ENCODE results near the gene PTOV1. TPM values are rescaled to one million over a fixed set of nuclear protein-coding genes. Genes with fewer than 3 reads are reported as not detected.
A peak's percentile ranks its signal among the peaks of the same experiment; 100 is the strongest.

The PTOV1 gene
- total and polyA plus RNA-seq, 2 of the 13 experiments (the other 11 are each of a cell fraction or from before 2014, with no cell fraction given): 63.5 to 68.5 TPM

- TF ChIP-seq ZBTB44 (CRISPR knock-in tag; IDR thresholded peaks at IDR 0.05) (0 out of 2 replicates have a peak, but pooled peaks have one; percentile 16), ZZZ3 (CRISPR knock-in tag; IDR thresholded peaks at IDR 0.05; ENCODE audit: borderline replicate concordance) (0 out of 2 replicates have a peak, but pooled peaks have one; percentile 40), ARID4A (CRISPR knock-in tag; IDR thresholded peaks at IDR 0.05; ENCODE audit: borderline replicate concordance) (peak; percentile 76), RAD21 (CRISPR knock-in tag; IDR thresholded peaks at IDR 0.05) (no peak), ZNF589 (CRISPR knock-in tag; conservative IDR thresholded peaks at IDR 0.05) (0 out of 2 replicates have a peak, but pooled peaks have one; percentile 73), ZNF33B (CRISPR knock-in tag; IDR thresholded peaks at IDR 0.05) (no peak), ZNF614 (CRISPR knock-in tag; IDR thresholded peaks at IDR 0.05; ENCODE audit: borderline replicate concordance) (no peak), ZNF138 (CRISPR knock-in tag; IDR thresholded peaks at IDR 0.05; ENCODE audit: low read depth) (no peak), SP1 (IDR thresholded peaks at IDR 0.05) (no peak), SP1 (CRISPR knock-in tag; IDR thresholded peaks at IDR 0.05) (peak; percentile 88), ZNF784 (CRISPR knock-in tag; IDR thresholded peaks at IDR 0.05; ENCODE audit: borderline replicate concordance) (peak; percentile 70; the same call in 1 of the 2 replicates), AHDC1 (CRISPR knock-in tag; IDR thresholded peaks at IDR 0.05; ENCODE audit: borderline replicate concordance) (no peak), FOSL2 (CRISPR knock-in tag; IDR thresholded peaks at IDR 0.05) (peak; percentile 48; the same call in 1 of the 2 replicates), KAT7 (CRISPR knock-in tag; IDR thresholded peaks at IDR 0.05; ENCODE audit: borderline replicate concordance) (peak; percentile 42; the same call in 1 of the 2 replicates), ZKSCAN5 (CRISPR knock-in tag; IDR thresholded peaks at IDR 0.05) (0 out of 2 replicates have a peak, but pooled peaks have one; percentile 61), ZNF431 (CRISPR knock-in tag; IDR thresholded peaks at IDR 0.05; ENCODE audit: borderline replicate concordance, low read depth) (no peak), IRF2 (CRISPR knock-in tag; IDR thresholded peaks at IDR 0.05) (peak; percentile 85)
Measured at GRCh38 chr19:49876422-49877019, 25.6 kb downstream of the PTOV1 start (continued).

Data from HepG2 (cell line).